DMS 273 treated with DMSO at 0.1 percent for 48 hours (cell line): ENCODE results near the gene EGFLAM.
"Not testable (repeated sequence)": the region's sequence is repeated elsewhere in the genome, so short reads cannot be mapped to it uniquely, and the experiment has no call there.

ENCODE experiments used
- DNase-seq: peaks from one replicate; lab custom pipeline; 2025; lab: John Stamatoyannopoulos, UW

The EGFLAM gene

DNA sequence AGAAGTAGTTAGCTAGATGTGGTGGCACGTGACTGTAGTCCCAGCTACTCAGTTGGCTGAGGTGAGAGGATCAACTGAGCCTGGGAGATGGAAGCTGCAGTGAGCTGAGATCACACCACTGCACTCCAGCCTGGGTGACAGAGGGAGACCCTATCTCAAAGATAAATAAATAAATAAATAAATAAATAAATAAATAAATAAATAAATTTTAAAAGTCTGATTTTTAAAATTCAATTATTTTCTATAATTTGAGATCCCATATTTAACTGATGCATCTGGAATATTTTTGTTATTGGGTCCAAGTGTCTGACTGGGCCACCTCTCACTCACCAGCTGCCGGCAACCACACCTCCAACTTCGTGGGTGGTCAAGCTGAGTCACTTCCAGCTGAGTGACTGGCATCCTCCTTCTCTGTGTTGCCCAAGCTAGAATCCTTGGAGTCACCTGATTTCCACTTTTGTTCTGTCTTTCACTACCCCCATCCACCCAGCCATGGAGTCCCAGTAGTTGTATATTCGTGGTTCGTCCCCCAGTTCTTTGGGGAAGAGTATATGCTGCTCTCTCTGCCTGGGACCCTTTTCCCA, 70.9 kb downstream of the EGFLAM start:
- no peak for DNase-seq

DNA sequence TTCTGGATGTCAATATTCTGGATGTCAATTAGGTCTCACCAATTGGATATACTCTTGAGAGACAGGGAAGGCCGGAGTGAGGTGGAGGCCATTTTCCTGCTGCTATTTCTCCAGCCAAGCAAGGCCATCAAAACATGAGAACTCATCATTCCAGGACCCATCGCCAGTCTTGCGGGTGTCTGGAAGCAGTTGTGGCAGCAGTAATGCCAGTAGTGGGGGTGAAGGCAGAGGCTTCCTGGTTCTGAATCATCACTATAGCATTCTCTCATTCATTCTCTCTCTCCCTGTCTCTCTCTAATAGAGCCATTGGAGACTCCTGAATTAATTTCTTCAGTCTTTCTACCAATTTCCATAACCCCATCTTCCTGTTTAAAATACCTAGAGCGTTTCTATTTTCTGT, 71.8 kb downstream of the EGFLAM start:
- DNase-seq = no peak

GRCh38 chr5:38331831-38332230, 73.5 kb downstream of the EGFLAM start:
- no peak for DNase-seq

DNA sequence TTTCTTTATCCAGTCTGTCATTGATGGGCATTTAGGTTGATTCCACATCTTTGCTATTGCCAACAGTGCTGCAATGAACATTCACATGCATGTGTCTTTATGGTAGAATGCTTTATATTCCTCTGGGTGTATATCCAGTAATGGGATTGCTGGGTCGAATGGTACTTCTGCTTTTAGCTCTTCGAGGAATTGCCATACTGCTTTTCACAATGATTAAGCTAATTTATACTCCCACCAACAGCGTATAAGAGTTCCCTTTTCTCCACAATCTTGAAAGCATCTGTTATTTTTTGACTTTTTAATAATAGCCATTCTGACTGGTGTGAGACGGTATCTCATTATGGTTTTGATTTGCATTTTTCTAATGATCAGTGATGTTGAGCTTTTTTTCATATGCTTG, 74.8 kb downstream of the EGFLAM start:
- not testable (repeated sequence) for DNase-seq

DNA sequence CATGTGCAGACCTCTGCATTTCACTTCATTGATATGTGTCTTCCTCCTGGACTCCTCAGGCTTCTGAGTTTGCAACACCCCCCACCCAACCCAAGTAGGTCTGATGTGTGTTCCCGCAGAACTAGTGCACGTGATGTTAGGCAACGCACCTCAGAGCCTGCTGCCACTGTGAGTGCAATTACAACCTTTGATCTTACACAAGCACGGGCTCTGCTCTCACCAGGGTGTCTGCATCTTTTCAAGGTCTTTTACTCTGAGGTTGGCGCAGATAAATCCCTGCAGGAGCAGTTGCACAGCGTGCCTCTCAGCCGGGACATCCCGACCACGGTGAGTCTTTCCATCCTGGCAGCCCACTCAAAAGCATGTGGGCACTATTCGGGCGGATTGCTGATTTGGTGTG, 80.1 kb downstream of the EGFLAM start:
- DNase-seq = no peak

DNA sequence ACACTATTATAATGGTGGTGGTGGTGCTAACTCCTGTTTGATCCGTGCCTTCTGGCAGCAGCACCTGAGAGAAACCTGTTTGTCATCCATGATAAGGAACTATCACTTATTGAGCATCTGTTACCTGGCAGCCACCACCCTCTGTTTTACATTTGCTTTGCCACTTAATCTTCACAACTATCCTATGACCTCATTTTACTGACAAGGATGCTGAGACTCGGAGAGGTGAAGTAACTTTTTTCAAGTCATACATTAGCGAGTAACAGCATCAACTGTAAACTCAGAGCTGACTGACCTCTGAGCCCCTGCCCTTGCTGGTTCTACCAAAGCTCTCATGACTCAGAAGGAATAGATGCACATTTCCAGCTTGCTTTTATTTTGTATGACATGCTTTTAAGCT, 81.1 kb downstream of the EGFLAM start:
- DNase-seq = no peak

DNA sequence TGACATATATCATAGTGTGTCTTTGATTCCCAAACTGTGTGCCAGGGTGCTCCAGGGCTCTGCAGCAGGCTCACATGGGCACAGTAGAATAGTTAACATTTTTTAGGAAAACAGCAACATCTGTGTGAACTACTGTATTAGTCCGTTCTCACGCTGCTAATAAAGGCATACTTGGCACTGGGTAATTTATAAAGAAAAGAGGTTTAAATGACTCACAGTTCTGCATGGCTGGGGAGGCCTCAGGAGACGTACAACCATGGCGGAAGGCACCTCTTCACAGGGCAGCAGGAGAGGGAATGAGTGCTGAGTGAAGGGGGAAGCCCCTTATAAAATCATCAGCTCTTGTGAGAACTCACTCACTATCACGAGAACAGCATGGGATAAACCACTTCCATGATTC, 82.7 kb downstream of the EGFLAM start:
- no peak for DNase-seq

- no peak for DNase-seq
Observed at GRCh38 chr5:38341641-38342040, 83.3 kb downstream of the EGFLAM start.

GRCh38 chr5:38342261-38342660, 83.9 kb downstream of the EGFLAM start:
- no peak for DNase-seq

DNA sequence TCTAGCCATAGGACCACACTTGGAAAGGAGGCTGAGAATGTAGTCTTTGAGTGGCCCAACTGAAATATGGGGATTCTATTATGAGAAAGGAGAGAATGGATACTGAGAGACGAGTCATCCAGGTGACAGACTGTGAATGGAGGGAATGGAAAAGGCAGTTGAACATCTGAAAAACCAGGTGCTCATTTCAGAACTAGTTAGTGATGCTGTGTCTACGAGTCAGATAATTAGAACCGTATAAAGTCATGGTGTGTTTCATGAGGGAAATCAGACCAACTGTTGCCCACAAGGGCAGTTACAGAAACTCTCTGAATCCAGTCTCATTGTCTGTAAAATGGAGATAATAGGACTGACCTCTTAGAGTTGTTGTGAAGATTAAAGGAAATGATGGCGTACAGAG, 86.5 kb downstream of the EGFLAM start:
- DNase-seq = no peak

GRCh38 chr5:38346593-38346992, 88.2 kb downstream of the EGFLAM start:
- DNase-seq = no peak

- DNase-seq = no peak
Observed at GRCh38 chr5:38347040-38347763, 88.8 kb downstream of the EGFLAM start.

DNA sequence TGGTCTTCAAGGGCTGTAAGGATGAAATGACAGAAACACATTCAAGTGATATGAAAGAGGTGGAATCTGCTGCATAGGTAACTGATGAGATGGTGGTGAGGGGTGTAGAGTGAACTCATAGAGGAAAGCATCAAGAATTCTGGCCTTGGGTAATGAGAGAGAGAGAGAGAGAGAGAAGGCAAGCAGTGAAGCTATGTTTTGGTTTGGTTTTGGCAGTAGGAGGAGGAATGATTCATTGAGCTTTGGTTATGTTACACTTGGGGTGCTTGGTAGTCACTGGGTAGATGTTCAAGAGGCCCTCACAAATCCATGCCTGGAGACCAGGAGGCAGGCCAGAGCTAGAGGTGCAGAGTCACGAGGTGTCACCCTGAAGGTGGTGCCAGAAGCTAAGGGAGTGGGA, 89.5 kb downstream of the EGFLAM start:
- no peak for DNase-seq

DNA sequence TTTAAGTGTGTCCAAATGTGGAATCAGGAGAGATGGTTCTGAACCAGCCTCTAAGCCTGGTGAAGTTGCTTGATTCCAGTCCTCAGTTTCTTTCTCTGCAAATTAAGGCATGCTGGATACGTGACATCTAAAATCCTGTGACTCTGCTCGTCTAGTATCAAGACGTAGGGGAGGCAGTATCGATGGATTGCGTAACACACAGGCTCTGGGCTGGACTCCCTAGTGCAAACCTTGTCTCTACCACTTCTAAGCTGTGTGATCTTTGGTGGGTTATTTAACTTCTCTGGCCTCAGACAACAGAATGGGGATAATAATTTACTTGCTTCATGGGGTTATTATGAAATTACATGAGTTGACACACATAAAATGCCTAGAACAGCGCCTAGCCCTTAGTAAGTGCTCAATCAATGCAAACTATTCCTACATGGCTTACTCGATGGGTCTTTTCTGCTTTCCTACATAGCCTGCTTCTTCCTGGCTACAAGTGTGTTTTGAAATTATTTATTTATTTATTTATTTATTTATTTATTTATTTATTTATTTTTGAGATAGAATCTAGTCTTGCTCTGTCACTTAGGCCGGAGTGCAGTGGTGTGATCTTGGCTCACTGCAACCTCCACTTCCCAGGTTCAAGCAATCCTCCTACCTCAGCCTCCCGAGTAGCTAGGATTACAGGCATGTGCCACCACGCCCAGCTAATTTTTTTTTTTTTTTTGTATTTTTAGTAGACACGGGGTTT, 102.1 kb downstream of the EGFLAM start:
- DNase-seq = no peak

DNA sequence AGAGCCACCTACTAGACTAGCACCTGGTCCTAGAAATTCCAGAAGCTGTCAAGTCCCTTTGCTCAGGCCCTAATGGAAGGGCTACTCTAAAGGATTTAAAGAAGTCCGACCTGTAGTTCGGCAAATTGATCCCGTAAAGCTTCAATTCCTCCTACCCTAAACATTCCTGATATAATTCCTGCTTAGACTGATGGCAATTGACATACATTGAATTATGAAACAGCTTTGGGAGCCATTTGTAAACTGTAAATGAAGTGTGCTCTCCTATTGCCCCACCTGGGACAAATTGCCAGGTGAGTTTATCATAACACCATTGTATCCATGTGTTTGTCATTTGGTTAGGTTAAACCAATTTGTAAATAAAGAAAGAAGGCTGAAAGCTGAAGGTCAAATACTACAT, 104.4 kb downstream of the EGFLAM start:
- DNase-seq = no peak

DNA sequence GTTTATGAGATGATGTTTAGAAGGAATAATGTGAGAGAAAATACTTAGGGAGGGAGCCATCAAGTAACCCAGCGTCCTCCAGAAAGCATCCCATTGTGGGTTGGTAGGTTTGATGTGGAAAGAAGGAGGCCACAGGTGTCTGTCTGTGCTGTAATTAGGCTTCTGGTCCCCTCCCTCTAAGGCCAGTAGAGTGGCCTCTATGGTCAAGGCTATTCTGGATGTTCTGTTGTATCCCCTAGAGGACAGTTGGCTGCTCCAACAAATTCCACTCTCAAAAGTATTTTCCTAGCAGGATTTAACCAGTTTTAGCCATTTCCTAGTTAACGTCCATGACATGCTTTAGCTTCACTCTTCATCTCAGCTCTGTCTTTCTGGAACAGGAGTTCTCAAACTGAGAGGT, 106.5 kb downstream of the EGFLAM start:
- no peak for DNase-seq

GRCh38 chr5:38367410-38367809, 109.1 kb downstream of the EGFLAM start:
- no peak for DNase-seq

GRCh38 chr5:38367966-38368365, 109.6 kb downstream of the EGFLAM start:
- no peak for DNase-seq

DNA sequence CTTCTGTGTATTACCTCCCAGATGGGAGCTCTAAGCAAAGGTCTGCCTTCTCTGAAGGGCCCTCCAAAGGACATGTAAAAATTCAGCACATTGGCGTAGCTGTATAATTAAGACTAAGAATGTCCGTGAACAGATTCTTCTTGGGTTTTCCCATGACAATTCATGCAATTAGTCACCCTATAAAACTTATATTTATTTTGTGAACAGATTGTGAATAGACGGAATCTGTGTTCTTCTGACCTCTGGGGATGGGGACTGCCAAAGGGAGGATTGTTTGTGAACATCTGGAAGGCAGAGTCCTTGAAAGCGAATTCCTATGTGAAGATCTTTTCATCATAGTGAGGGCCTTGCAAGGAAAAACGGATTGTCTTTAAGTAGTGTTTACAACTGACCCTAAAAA, 111.3 kb downstream of the EGFLAM start:
- no peak for DNase-seq

GRCh38 chr5:38370358-38371100, 112.2 kb downstream of the EGFLAM start:
- DNase-seq = no peak

DNA sequence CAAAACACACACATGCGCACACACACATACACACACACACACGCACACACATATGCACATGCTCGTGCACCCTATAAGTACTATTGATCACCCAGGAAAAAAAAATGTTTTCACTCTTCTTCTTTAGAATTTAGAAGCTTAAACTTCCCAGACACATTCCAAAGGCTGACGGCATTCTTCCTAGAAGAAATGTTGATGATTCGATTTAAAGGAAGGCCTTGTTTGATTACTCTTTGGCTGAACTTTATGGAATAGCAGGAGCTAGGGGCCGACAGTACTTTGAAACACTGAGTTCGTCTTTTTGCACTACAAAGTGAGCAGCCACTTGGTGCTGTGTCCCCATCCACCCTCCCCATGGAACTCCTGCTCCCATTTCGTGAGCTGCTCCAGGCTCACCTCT, 113.2 kb downstream of the EGFLAM start:
- DNase-seq = no peak

DNA sequence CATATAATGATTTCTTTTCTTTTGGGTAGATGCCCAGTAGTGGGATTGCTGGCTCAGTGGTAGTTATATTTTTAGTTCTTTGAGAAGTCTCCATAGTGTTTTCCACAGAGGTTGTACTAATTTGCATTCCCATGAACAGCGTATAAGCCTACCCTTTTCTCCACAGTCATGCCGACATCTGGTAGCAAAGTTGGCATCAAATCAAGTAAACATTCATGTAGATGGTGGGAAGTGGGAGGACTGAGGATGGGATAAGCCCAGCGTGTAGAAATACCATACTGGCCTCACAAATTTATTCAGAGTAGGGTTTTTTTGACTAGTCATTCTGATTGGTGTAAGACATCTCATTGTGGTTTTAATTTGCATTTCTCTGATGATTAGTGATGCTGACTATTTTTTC, 115.4 kb downstream of the EGFLAM start:
- peak; percentile 75 for DNase-seq

GRCh38 chr5:38375423-38375822, 117.1 kb downstream of the EGFLAM start:
- no peak for DNase-seq
